Vagina (tissue), 2 donors: ENCODE measurements around the gene DPEP3. TPM values are rescaled to one million over a fixed set of nuclear protein-coding genes. Genes with fewer than 3 reads are reported as not detected.
"Not testable (repeated sequence)": the region's sequence is repeated elsewhere in the genome, so short reads cannot be mapped to it uniquely, and the experiment has no call there.

Experiments
- DNase-seq, 2 donors: peaks; one replicate each; pipeline ENCODE4 v3.0.0-alpha.2; 2017; ENCODE audit errors: extremely low spot score in 2 of 2
- H3K27ac ChIP-seq: fragments of 200-600 bp; sonication (generic); one replicate; pipeline ENCODE4 v1.5.1; 2019
- H3K27me3 ChIP-seq: fragments of 200-600 bp; sonication (generic); one replicate; pipeline ENCODE4 v1.5.1; 2019
- H3K36me3 ChIP-seq, 2 donors: fragments of 200-600 bp; sonication (generic); one replicate each; pipeline ENCODE4 v1.5.1; 2017 to 2019
- H3K4me1 ChIP-seq: fragments of 200-600 bp; sonication (generic); one replicate; pipeline ENCODE4 v1.5.1; 2019
- H3K4me3 ChIP-seq, 2 donors: fragments of 200-600 bp; sonication (generic); 1 replicate in 1 of 2; 2 replicates in 1 of 2; pipeline ENCODE4 v1.5.1; 2016 to 2019
- H3K9me3 ChIP-seq: fragments of 200-600 bp; sonication (generic); one replicate; pipeline ENCODE4 v1.5.1; 2019
- POLR2A ChIP-seq, 2 donors: fragments of 450-650 bp; IDR thresholded peaks; one replicate each; pipeline ENCODE4 v1.6.1; 2017; ENCODE audit warnings: antibody characterized with exemption in 2 of 2, mild to moderate bottlenecking in 2 of 2, moderate library complexity in 2 of 2
- POLR2AphosphoS5 ChIP-seq, 2 donors: sonication (generic); formaldehyde crosslinking; IDR thresholded peaks; one replicate each; pipeline ENCODE4 v1.9.0; 2017; ENCODE audit warnings: antibody characterized with exemption in 2 of 2, mild to moderate bottlenecking in 2 of 2, low read depth in 1 of 2; ENCODE audit not compliant: insufficient read depth in 1 of 2
- intact Hi-C: fragments of 100-400 bp; cut with DNase I; formaldehyde crosslinking; loops from one replicate; pipeline ENCODE4 v1.15.1; 2023
- total RNA-seq: library from RNA; depleted of rRNA; stranded (reverse); fragments of >200 nt; gene quantifications from one replicate; pipeline ENCODE4 v1.2.3, GENCODE V29; 2016
- TF ChIP-seq, protein P1 (sequence below), 3 experiments: fragments of 450-650 bp in 2 of 3; fragments of 200-600 bp in 1 of 3; sonication (generic) in 1 of 3; IDR thresholded peaks; one replicate each; pipeline ENCODE4 v1.5.1; 2017 to 2019; ENCODE audit warnings: antibody characterized with exemption in 3 of 3, mild to moderate bottlenecking in 2 of 3, moderate library complexity in 2 of 3

DPEP3 gene
- total RNA-seq, 1 donor from 2014 or later = not detected

DNA sequence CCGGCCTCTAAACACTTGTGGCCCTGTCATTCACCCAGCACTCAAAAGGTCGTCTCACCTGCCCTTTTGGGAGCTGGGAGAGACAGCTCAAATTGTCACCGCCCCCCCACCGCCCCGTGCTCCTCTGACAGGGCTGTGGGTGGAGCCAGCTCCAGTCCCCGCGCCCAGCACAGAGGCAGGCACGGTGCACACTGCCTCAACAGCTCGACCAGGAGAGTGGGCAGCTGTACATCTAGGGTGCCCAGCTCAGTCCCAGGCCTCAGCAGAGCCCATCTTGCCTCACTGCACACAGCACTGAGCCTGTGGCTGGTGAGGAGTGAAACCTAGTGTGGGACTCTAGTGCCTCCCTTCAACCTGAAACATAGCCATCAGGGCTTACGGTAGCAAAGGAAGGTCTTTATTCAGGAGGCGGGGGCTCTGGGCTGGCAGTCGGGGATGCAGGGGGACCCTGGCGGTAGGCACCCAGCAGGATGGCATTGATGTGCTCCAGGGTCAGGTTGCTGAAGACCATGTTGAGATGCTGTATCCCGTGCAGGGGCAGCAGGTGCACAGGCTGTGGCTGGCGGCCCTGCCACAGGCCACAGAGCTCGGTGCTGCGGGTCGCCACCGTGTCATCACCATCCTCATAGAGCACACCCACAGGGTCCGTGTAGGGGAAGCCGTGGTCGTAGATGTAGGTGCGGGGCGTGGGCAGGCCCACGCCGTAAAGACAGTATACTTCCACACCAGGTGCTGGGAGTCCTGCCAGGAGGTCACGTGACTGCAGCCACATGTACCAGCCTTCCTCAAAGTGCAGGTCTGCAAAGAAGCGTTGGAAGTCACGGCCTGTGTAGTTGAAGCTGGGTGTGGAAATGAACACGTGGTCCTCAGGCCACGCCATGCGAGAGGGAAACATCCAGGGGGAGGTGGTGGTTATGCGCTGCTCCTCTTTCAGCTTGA is 40.5 kb downstream of the DPEP3 start:
- no peaks in the 10 kb centered on the region for H3K9me3 ChIP-seq
- intact Hi-C loops = loop anchor here (5.0 kb wide), 1 partner anchor 47 kb away; the partner anchor contains the start of gene PSKH1
- H3K4me1 ChIP-seq = peaks cover 57% of the 10 kb centered on the region
- H3K27me3 ChIP-seq = no peaks in the 10 kb centered on the region
- DNase-seq = no peak
- peaks cover 0 to 6% of the 10 kb centered on the region in 2 donors for H3K36me3 ChIP-seq
- TF ChIP-seq POLR2AphosphoS5 (IDR thresholded peaks at IDR 0.05; ENCODE audit: insufficient read depth in 1 of 2, low read depth in 1 of 2) = no peak
- TF ChIP-seq POLR2A (IDR thresholded peaks at IDR 0.05) = no peak
- TF ChIP-seq, protein P1, sequence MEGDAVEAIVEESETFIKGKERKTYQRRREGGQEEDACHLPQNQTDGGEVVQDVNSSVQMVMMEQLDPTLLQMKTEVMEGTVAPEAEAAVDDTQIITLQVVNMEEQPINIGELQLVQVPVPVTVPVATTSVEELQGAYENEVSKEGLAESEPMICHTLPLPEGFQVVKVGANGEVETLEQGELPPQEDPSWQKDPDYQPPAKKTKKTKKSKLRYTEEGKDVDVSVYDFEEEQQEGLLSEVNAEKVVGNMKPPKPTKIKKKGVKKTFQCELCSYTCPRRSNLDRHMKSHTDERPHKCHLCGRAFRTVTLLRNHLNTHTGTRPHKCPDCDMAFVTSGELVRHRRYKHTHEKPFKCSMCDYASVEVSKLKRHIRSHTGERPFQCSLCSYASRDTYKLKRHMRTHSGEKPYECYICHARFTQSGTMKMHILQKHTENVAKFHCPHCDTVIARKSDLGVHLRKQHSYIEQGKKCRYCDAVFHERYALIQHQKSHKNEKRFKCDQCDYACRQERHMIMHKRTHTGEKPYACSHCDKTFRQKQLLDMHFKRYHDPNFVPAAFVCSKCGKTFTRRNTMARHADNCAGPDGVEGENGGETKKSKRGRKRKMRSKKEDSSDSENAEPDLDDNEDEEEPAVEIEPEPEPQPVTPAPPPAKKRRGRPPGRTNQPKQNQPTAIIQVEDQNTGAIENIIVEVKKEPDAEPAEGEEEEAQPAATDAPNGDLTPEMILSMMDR (IDR thresholded peaks at IDR 0.05) = no peak
- H3K4me3 ChIP-seq = no peak overlapping the region
- no peak overlapping the region for H3K27ac ChIP-seq

- H3K9me3 ChIP-seq, H3K36me3 ChIP-seq, H3K27me3 ChIP-seq, H3K27ac ChIP-seq, DNase-seq, H3K4me3 ChIP-seq: not testable (repeated sequence)
- intact Hi-C loops = loop anchor here (5.0 kb wide), 1 partner anchor 45 kb away; the partner anchor contains the start of gene PSKH1
- peaks cover 43% of the 10 kb centered on the region for H3K4me1 ChIP-seq
These were observed 42.6 kb downstream of the DPEP3 start for GRCh38 chr16:67937713-67938112.

GRCh38 chr16:67936880-67937605 is 43.3 kb downstream of the DPEP3 start:
- peak overlapping the region; percentile 95 for H3K27ac ChIP-seq
- H3K36me3 ChIP-seq = peaks cover 0 to 6% of the 10 kb centered on the region in 2 donors
- no peak for TF ChIP-seq POLR2A (IDR thresholded peaks at IDR 0.05)
- TF ChIP-seq, protein P1 (IDR thresholded peaks at IDR 0.05) = no peak
- TF ChIP-seq POLR2AphosphoS5 (IDR thresholded peaks at IDR 0.05; ENCODE audit: insufficient read depth in 1 of 2, low read depth in 1 of 2) = no peak
- no peak for DNase-seq
- intact Hi-C loops = loop anchor here (5.0 kb wide), 1 partner anchor 45 kb away; the partner anchor contains the start of gene PSKH1
- H3K4me3 ChIP-seq = peak overlapping the region; percentile 82 to 97
- no peaks in the 10 kb centered on the region for H3K27me3 ChIP-seq
- H3K4me1 ChIP-seq = peaks cover 38% of the 10 kb centered on the region
- H3K9me3 ChIP-seq = no peaks in the 10 kb centered on the region

DNA sequence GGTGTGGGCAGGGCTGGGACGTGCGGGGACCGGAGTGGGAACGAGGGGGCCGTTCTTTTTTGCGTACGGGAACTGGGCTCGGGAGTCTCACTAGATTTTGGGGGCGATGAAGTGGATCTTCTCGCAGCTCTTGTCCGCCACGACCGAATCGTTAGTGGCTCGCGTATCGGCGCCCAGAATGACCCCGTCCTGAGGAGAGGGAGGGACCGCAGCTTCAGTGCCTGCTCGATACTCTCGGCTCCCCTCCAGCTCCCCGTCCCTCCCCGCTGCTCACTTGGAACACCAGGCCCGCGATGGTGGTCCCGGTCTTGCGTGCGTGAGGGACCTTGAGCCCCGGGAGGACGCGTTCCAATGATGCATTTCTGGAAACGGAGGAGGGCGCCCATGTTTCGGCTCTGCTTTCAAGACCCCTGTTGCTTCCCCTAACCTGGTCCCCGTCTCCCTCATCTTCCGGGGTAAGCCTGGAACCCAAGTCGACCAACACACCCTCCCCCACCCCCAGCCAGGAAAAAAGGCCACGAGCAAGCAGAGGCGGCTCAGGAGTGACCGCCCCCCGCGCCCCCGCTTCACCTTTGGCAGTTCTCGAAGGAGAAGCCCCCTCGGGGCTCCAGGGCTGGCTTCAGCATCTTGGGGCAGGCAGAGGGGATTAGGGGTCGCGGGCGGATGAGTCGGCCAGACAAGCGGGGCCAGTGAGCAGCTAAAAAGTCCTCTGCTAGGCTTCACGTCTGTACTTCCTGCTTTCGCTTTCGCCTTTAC is 44.0 kb downstream of the DPEP3 start, which contains the start of gene PSMB10:
Gene PSMB10, minus strand, starts transcription at position 727 of the 756 bp plus-strand sequence. Its CDS starts 101 bp downstream, at position 626.
- Histone ChIP-seq H3K4me1 (peaks cover 38% of the 10 kb centered on the region), H3K4me3 (peak within 1 kb of the TSS; percentile 82 to 97), H3K9me3 (no peaks in the 10 kb centered on the region), H3K27ac (peak within 1 kb of the TSS; percentile 95), H3K27me3 (no peaks in the 10 kb centered on the region), H3K36me3 (peaks cover 0 to 6% of the 10 kb centered on the region in 2 donors)
- TF ChIP-seq POLR2A (IDR thresholded peaks at IDR 0.05) (no peak), POLR2AphosphoS5 (IDR thresholded peaks at IDR 0.05; ENCODE audit: insufficient read depth in 1 of 2, low read depth in 1 of 2) (peak in 1 of 2 donors; percentile 67)
- intact Hi-C loops = loop anchor here (5.0 kb wide), 1 partner anchor 44 kb away; the partner anchor contains the start of gene PSKH1
- DNase-seq = no peak

DNA sequence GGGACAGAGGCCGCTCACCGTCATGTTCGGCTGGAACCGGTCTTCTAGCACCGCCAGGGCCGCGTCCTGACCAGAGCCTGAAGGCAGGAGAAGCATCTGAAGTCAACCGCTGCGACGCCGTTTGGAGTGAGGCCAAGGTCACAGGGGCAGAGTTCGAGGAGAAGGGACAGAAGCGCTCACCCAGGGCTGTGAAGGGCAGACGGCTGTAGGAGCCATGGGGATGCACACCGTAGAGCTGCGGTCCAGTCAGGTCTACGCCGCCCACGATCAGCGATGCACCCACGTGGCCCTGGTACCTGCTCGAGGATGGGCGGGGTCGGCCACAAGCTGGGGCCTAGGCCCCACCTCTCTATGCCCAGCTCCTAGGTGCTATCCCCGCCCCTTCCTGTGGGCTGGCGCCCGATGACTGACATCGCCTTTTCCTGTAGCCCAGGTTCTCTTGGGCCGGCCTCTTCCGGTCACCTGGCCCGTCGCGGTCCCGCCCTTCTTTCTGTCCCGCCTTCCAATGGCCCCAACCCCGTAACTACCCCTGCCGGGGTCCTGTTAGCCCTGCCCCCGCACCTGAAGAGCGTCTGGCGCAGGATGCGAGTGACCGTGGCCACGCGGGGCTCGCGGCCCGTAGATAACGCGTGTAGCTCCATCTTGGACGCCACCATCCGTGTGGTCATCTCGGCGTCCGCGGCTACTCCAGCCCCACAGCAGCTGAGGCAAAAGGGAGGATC is 44.7 kb downstream of the DPEP3 start:
- intact Hi-C loops = loop anchor here (5.0 kb wide), 1 partner anchor 43 kb away; the partner anchor contains the start of gene PSKH1
- Histone ChIP-seq H3K27ac (peak overlapping the region; percentile 95), H3K4me3 (peak overlapping the region; percentile 82 to 97), H3K4me1 (peaks cover 38% of the 10 kb centered on the region), H3K36me3 (peaks cover 0 to 6% of the 10 kb centered on the region in 2 donors), H3K27me3 (no peaks in the 10 kb centered on the region), H3K9me3 (no peaks in the 10 kb centered on the region)
- DNase-seq = peak in 1 of 2 donors; percentile 97
- TF ChIP-seq, protein P1 (IDR thresholded peaks at IDR 0.05) = no peak
- TF ChIP-seq POLR2A (IDR thresholded peaks at IDR 0.05) (peak in 1 of 2 donors; percentile 55), POLR2AphosphoS5 (IDR thresholded peaks at IDR 0.05; ENCODE audit: insufficient read depth in 1 of 2, low read depth in 1 of 2) (peak; percentile 95 to 97)
